GM19468 (cell line): ENCODE data around the gene DQX1.
A peak's percentile ranks its signal among the peaks of the same experiment; 100 is the strongest.

ENCODE experiments used
- ATAC-seq: cut with Tn5 transposase; IDR thresholded peaks from one replicate; pipeline ENCODE4 v1.9.1; 2021; ENCODE audit warnings: mild to moderate bottlenecking, moderate library complexity, moderate number of reproducible peaks; ENCODE audit not compliant: unreplicated experiment; ENCODE audit errors: extremely low read depth

DQX1 gene

DNA sequence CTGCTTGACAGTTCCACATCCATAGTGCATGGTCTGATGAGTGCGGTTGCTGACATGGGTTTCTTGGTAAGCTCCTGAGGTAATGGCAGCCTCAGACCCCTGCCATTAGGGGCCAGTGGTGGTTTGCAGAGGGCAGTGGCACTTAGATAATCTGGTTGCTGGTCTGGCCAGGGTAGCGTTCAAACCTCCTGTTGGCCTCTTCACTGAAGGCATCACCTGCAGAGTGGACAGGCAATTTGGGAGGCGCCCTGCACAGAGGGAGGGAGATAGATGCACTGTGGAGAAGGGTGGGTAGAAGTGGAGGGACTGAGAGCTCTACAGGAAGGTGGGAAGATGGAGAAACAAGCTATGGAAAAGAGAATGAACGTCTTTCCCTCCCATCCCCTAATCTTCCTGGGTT lies 7.4 kb upstream of the DQX1 start:
- ATAC-seq, result no peak

- ATAC-seq, result no peak
Measured at GRCh38 chr2:74532222-74532621, 6.2 kb upstream of the DQX1 start.

- ATAC-seq, result no peak
Measured at GRCh38 chr2:74531666-74532065, 5.6 kb upstream of the DQX1 start.

- ATAC-seq, result no peak
Measured at GRCh38 chr2:74530239-74531187, 4.5 kb upstream of the DQX1 start.

- ATAC-seq, result peak; percentile 89
Measured at GRCh38 chr2:74529357-74530238, 3.6 kb upstream of the DQX1 start, which contains the start of the genes AUP1 and HTRA2. Gene AUP1 (minus strand): TSS chr2:74529706. CDS start chr2:74529629, 77 bp downstream. Gene HTRA2 (plus strand): TSS chr2:74529933. CDS start chr2:74530007, 74 bp downstream.

DNA sequence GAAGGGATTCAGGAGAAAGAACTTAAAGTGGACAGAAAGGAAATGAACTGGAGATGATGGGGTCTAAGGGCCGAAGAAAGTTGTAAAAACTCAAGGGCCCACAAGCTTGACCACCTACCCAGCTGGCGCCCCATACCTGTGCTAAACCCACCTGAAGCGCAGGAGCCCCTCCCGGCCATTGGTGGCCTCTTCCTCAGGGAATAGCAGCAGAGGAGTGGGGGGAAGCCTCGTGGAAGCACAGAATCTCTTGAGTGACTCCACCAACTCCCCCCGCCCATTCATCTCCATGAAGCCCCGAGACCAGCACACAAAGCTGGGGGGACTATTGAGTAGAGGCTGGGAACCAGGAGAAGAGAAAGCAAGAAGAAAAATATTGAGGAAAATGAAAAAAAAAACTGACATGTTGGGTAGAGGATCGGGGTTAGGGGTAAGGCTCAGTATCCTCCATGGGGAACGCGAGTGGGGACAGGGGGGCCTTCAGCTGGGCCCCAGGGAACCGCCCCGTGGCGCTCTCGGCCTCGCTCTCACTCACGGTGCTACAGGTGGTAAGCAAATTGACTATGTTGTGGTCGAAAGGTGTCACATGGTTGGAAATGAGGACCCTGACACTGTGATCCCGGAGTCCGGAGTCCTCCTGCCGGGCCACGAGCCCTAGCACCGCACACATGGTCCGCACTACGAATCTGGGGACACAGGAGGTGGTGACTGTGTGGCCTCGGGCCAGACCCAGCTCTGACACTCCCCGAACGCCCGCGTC lies 2.7 kb upstream of the DQX1 start:
- no peak for ATAC-seq

DNA sequence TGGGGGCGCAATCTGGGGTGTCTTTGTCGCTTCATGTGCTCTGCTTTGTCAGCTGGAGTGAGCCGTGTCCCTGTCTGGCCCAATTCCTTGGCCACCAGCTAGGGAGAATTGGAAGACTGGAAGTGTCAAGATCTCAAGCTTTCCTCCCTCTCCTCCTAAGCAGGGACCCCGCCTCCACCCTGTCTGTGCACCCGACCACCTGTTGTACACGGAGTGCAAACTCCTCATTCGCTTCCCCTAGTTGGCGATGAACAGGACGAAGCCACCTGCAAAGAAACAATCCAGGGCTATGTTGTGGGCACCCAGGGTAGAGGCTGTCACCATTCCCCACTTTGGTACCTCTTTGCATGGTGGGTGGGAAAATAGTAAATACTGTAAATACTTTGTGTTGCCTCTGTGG lies 1.7 kb upstream of the DQX1 start:
- no peak for ATAC-seq

DNA sequence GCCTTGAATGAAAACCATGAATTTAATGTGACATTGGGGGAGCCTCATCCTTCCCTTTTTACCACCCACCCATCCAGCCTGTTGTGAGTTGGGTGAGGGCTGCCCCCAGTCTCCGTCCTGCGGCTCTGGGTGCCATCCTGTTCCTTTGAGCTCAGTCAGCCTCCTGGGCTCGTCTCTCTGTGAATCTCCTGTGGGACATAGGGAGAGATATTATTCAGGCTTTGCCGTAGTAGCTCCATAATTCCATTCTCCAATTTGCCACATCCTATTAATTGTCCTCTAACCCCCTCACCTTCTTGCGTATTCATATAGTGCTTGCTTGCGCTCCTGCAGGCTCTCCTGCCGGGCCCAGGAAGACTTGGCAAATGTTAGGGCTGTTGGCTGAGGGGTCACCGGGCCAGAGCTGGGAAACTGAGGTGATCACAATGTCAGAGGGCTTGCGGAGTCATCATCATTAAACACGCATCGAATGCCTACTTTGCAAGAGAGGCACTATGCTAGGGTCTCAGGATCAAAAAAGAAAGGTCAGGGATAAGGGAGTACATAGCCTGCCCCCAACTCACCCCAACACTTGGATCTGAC lies 709 bp upstream of the DQX1 start:
- no peak for ATAC-seq

DNA sequence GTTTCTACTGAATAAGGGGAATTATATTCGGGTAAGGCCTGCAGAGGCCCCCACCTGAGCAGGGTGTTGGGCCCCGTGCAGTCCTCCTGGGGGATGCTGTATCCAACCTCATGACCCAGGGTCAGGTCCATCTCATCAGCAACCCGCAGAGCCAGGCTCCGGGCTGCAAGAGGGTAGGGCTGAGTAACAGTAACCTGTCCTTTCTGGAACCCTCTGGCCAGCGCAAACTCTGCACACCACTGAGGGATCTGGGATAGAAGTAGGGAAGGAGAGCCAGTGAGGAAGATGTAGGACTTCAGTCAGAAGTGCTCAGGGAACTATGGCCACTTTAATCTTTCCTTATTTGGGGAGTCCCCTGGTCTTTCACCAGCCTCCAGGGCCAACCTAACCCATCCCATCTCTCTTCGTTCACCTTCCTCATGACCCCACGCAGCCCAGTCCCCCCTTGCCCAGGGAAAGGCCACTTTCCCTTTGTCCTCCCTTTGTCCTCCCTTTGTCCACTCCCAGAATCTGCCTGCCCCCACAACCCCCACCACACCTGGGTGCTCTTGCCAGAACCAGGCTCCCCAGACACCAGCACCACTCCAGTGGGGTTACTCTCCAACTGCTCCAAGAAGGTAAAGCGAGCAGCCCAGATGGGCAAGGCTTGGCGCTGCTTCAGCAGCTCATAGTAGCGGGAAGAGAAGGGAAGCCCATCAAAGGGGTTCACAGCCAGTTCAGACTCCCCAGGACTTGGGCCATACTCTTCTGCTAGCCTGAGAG lies 895 bp downstream of the DQX1 start:
- ATAC-seq, result no peak

GRCh38 chr2:74524005-74524404 lies 2.0 kb downstream of the DQX1 start:
- no peak for ATAC-seq

GRCh38 chr2:74522516-74522915 lies 3.5 kb downstream of the DQX1 start:
- ATAC-seq, result no peak

GRCh38 chr2:74516650-74517049 lies 9.4 kb downstream of the DQX1 start:
- ATAC-seq, result no peak

GRCh38 chr2:74515981-74516633 lies 9.9 kb downstream of the DQX1 start:
- ATAC-seq, result no peak

DNA sequence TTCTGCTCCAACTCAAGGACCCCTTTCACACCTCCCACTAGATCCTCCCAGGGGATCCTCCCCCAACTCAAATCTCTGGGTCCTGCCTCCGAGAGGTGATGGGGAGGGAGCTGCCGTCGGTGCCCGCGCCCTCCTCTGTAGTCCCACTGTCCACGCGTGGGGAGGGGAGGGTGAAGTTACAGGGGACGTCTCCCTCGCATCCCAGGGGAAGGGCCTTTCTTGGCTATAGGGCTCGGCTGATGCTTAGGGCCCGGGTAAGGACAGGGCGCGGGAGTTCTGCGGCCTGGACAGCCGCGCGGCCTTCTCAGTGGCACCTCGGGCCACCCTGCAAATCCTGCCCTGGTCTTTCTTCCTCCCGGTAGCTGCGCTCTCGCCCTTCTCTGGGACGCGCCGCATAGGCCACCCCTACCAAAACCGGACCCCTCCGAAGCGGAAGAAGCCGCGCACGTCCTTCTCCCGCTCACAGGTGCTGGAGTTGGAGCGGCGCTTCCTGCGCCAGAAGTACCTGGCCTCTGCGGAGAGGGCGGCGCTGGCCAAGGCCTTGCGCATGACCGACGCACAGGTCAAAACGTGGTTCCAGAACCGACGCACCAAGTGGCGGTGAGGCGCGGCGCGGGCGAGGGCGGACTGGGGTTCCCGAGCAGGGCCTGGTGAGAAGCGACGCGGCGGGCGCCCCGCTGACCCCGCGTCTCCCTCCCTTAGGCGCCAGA lies 10.6 kb downstream of the DQX1 start:
- ATAC-seq, result no peak

- no peak for ATAC-seq
Measured at GRCh38 chr2:74514368-74515270, 11.4 kb downstream of the DQX1 start, which contains the start of gene TLX2. Gene TLX2 (plus strand): TSS chr2:74514450. CDS start chr2:74514807, 357 bp downstream.

GRCh38 chr2:74513605-74514367 lies 12.2 kb downstream of the DQX1 start:
- ATAC-seq, result no peak
